K562 (cell line): Measurements from ENCODE around the gene DBET.
"Not testable (repeated sequence)": the region's sequence is repeated elsewhere in the genome, so short reads cannot be mapped to it uniquely, and the experiment has no call there.

ENCODE experiments used
- CEBPG ChIP-seq, 3 experiments: fragments of 200-800 bp in 1 of 3; sonication (Bioruptor generic) in 1 of 3; sonication (generic) in 1 of 3; formaldehyde crosslinking in 1 of 3; IDR thresholded peaks in 2 of 3; conservative IDR thresholded peaks in 1 of 3; 2 replicates each; pipeline versions ENCODE4 v1.6.1 to v1.8.0; 2016 to 2022; ENCODE audit warnings: missing compliant biosample characterization in 2 of 3, missing genetic modification characterization in 2 of 3, mild to moderate bottlenecking in 1 of 3, missing genetic modification reagents in 1 of 3
- CTCF ChIP-seq, 3 experiments: IDR thresholded peaks in 2 of 3; conservative IDR thresholded peaks in 1 of 3; 2 replicates each; pipeline ENCODE4 v1.5.1; 2011 to 2012; ENCODE audit warnings: low read length in 3 of 3, mild to moderate bottlenecking in 3 of 3, control low read depth in 2 of 3, improper control_type of control experiment in 1 of 3, inconsistent platforms in 1 of 3, low read depth in 1 of 3, mixed read lengths in 1 of 3, moderate library complexity in 1 of 3; ENCODE audit not compliant: insufficient read depth in 2 of 3
- EZH2 ChIP-seq: IDR thresholded peaks from 2 replicates; pipeline ENCODE4 v1.6.1; 2012; ENCODE audit warnings: low read depth, mild to moderate bottlenecking, inconsistent platforms, low read length, borderline replicate concordance
- SIN3A ChIP-seq, 2 experiments: fragments of 150-350 bp in 1 of 2; IDR thresholded peaks; 2 replicates each; pipeline ENCODE4 v1.6.1; 2011 to 2016; ENCODE audit warnings: borderline replicate concordance in 2 of 2, low read depth in 2 of 2, low read length in 2 of 2, mild to moderate bottlenecking in 2 of 2, moderate library complexity in 2 of 2; ENCODE audit not compliant: control insufficient read depth in 1 of 2
- SMC3 ChIP-seq: conservative IDR thresholded peaks from 2 replicates; pipeline ENCODE4 v1.6.1; 2011; ENCODE audit warnings: low read depth, low read length, improper control_type of control experiment; ENCODE audit not compliant: insufficient read depth
- ZKSCAN1 ChIP-seq: fragments of 150-350 bp; IDR thresholded peaks from 2 replicates; pipeline ENCODE4 v1.6.1; 2016; ENCODE audit warnings: low read depth, low read length

GRCh38 chr4:190094031-190094430, 29.7 kb downstream of the DBET start:
- not testable (repeated sequence) for TF ChIP-seq ZKSCAN1; CTCF (IDR thresholded peaks at IDR 0.05 in 2 of 3, conservative IDR thresholded peaks at IDR 0.05 in 1 of 3; ENCODE audit: insufficient read depth in 2 of 3, low read depth in 1 of 3, low read length in 3 of 3); SIN3A (IDR thresholded peaks at IDR 0.05; ENCODE audit: borderline replicate concordance in 2 of 2, control insufficient read depth in 1 of 2, low read depth in 2 of 2, low read length in 2 of 2); EZH2; SMC3; CEBPG (CRISPR knock-in tag; IDR thresholded peaks at IDR 0.05); CEBPG (tag; conservative IDR thresholded peaks at IDR 0.05 in 1 of 2, IDR thresholded peaks at IDR 0.05 in 1 of 2)
